ENCODE data around the gene LPAR3.

Gene LPAR3

DNA sequence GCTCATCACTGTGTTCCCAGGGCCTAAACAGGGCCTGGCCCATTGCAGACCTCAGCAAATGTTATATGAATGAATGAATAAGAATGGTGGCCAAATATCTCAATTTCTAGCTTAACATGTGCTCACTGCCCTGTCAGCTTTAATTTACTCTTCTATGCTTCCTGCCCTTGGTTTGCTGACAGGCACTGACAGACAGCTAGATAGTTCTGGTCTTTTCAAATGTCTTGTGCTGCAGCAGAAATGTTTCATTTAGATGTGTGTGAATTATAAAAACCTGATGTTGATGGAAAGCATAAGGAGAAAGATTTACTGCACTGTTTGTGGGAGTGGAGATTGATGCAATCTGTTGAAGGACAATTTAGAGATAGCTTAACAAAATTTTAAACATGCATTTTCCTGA lies 48.9 kb downstream of the LPAR3 start:
- no peaks in the 10 kb centered on the region for H4K20me1 ChIP-seq (ENCODE audit: control insufficient read depth, insufficient read depth, low read depth, low read length)
- no peak overlapping the region for H3K27ac ChIP-seq (ENCODE audit: low read depth, low read length)
- H3K9me3 ChIP-seq (ENCODE audit: control insufficient read depth, insufficient read depth, low read length), result no peaks in the 10 kb centered on the region
- H3K4me3 ChIP-seq (ENCODE audit: low read length), result no peak overlapping the region
- H3K4me2 ChIP-seq (ENCODE audit: low read length), result no peak overlapping the region
- no peaks in the 10 kb centered on the region for H3K36me3 ChIP-seq (ENCODE audit: control insufficient read depth, low read length)
- no peaks in the 10 kb centered on the region for H3K4me1 ChIP-seq (ENCODE audit: control insufficient read depth, low read length)
- H3K27me3 ChIP-seq (ENCODE audit: control insufficient read depth, low read length), result no peaks in the 10 kb centered on the region
- TF ChIP-seq, protein P1, sequence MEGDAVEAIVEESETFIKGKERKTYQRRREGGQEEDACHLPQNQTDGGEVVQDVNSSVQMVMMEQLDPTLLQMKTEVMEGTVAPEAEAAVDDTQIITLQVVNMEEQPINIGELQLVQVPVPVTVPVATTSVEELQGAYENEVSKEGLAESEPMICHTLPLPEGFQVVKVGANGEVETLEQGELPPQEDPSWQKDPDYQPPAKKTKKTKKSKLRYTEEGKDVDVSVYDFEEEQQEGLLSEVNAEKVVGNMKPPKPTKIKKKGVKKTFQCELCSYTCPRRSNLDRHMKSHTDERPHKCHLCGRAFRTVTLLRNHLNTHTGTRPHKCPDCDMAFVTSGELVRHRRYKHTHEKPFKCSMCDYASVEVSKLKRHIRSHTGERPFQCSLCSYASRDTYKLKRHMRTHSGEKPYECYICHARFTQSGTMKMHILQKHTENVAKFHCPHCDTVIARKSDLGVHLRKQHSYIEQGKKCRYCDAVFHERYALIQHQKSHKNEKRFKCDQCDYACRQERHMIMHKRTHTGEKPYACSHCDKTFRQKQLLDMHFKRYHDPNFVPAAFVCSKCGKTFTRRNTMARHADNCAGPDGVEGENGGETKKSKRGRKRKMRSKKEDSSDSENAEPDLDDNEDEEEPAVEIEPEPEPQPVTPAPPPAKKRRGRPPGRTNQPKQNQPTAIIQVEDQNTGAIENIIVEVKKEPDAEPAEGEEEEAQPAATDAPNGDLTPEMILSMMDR (IDR thresholded peaks at IDR 0.05; ENCODE audit: low read depth, low read length, poor library complexity, severe bottlenecking), result no peak
- TF ChIP-seq EZH2phosphoT487 (IDR thresholded peaks at IDR 0.05; ENCODE audit: borderline replicate concordance, low read length), result no peak
- H3K9me2 ChIP-seq (replicated peaks; ENCODE audit: control insufficient read depth, low read length), result no peaks in the 10 kb centered on the region
- no peaks in the 10 kb centered on the region for H3F3A ChIP-seq (ENCODE audit: control insufficient read depth, insufficient read depth)
- no peaks in the 10 kb centered on the region for H3K79me2 ChIP-seq (ENCODE audit: control insufficient read depth, low read length)

DNA sequence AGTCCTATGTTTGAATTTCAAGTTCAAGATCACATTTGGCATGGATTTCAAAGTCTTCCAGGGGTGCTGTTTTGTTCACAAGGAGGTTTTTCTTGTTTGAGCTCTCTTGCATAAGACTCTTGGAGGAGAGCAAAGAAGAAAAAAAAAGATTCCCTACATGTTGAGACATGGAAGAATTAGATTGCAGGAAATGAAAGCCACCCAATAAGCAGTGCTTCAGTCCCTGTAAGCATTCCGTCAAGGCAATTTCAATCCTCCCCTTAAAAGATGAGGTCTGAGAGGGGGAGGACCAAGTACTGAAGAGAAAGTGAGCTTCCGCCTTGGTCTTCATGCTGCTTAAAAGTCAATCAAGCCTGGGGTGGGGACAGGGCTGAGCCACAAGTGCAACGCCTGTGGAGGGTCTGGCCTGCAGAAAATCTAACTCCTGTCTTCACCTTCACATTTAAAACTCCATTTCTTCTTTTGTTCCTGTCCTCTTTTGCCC lies 50.2 kb downstream of the LPAR3 start:
- TF ChIP-seq EZH2phosphoT487 (IDR thresholded peaks at IDR 0.05; ENCODE audit: borderline replicate concordance, low read length), result no peak
- H3K9me2 ChIP-seq (replicated peaks; ENCODE audit: control insufficient read depth, low read length), result no peaks in the 10 kb centered on the region
- H3K27me3 ChIP-seq (ENCODE audit: control insufficient read depth, low read length), result no peaks in the 10 kb centered on the region
- H3K4me3 ChIP-seq (ENCODE audit: low read length), result no peak overlapping the region
- no peaks in the 10 kb centered on the region for H4K20me1 ChIP-seq (ENCODE audit: control insufficient read depth, insufficient read depth, low read depth, low read length)
- H3K9me3 ChIP-seq (ENCODE audit: control insufficient read depth, insufficient read depth, low read length), result no peaks in the 10 kb centered on the region
- no peaks in the 10 kb centered on the region for H3K36me3 ChIP-seq (ENCODE audit: control insufficient read depth, low read length)
- H3K4me2 ChIP-seq (ENCODE audit: low read length), result no peak overlapping the region
- H3F3A ChIP-seq (ENCODE audit: control insufficient read depth, insufficient read depth), result no peaks in the 10 kb centered on the region
- H3K27ac ChIP-seq (ENCODE audit: low read depth, low read length), result no peak overlapping the region
- H3K4me1 ChIP-seq (ENCODE audit: control insufficient read depth, low read length), result no peaks in the 10 kb centered on the region
- no peaks in the 10 kb centered on the region for H3K79me2 ChIP-seq (ENCODE audit: control insufficient read depth, low read length)

DNA sequence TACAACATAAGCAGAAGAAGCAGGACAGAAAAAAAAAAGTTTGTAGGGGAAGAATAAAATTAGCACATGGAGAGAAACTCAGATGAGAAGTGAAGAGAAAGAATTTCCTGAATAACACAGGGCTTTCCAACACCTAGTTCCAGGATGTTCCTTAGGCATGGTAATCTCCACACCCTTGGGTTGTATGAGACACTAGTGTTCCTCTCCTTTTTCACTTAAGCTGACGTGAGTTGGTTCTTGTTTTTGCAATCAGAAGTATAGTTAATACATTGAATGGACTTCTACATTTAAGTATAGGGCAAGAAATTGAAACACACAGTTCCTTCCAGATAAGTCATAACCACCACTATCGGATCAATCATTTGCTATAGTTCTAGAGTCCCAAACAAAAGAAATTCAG lies 51.0 kb downstream of the LPAR3 start:
- TF ChIP-seq, protein P1 (IDR thresholded peaks at IDR 0.05; ENCODE audit: low read depth, low read length, poor library complexity, severe bottlenecking), result no peak
- no peak for TF ChIP-seq EZH2phosphoT487 (IDR thresholded peaks at IDR 0.05; ENCODE audit: borderline replicate concordance, low read length)
- Histone ChIP-seq H3K27ac (ENCODE audit: low read depth, low read length) (no peak overlapping the region), H3K4me1 (ENCODE audit: control insufficient read depth, low read length) (no peaks in the 10 kb centered on the region), H3F3A (ENCODE audit: control insufficient read depth, insufficient read depth) (no peaks in the 10 kb centered on the region), H3K9me2 (replicated peaks; ENCODE audit: control insufficient read depth, low read length) (no peaks in the 10 kb centered on the region), H4K20me1 (ENCODE audit: control insufficient read depth, insufficient read depth, low read depth, low read length) (no peaks in the 10 kb centered on the region), H3K9me3 (ENCODE audit: control insufficient read depth, insufficient read depth, low read length) (no peaks in the 10 kb centered on the region), H3K79me2 (ENCODE audit: control insufficient read depth, low read length) (no peaks in the 10 kb centered on the region), H3K27me3 (ENCODE audit: control insufficient read depth, low read length) (no peaks in the 10 kb centered on the region), H3K36me3 (ENCODE audit: control insufficient read depth, low read length) (no peaks in the 10 kb centered on the region), H3K4me2 (ENCODE audit: low read length) (no peak overlapping the region), H3K4me3 (ENCODE audit: low read length) (no peak overlapping the region)

DNA sequence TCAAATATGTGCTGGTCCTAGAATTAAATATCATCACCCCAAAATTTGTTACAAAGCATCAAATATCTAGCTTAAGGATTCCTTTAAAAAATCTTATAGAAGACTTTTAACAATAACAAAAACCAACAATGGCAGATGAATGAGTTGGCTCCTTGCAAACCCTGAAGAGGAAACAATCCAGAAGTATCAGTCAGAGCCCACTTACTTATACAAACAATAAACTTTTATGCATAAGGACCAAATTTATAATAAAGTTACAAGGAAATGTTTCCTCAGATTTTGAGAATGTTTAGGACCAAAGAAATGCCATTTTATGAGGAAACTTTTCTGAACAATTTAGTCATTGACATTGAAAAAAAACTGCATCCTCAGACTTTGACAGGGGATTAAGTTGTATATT lies 52.7 kb downstream of the LPAR3 start:
- Histone ChIP-seq H4K20me1 (ENCODE audit: control insufficient read depth, insufficient read depth, low read depth, low read length) (no peaks in the 10 kb centered on the region), H3F3A (ENCODE audit: control insufficient read depth, insufficient read depth) (no peaks in the 10 kb centered on the region), H3K27me3 (ENCODE audit: control insufficient read depth, low read length) (no peaks in the 10 kb centered on the region), H3K9me3 (ENCODE audit: control insufficient read depth, insufficient read depth, low read length) (no peaks in the 10 kb centered on the region), H3K4me1 (ENCODE audit: control insufficient read depth, low read length) (no peaks in the 10 kb centered on the region), H3K36me3 (ENCODE audit: control insufficient read depth, low read length) (no peaks in the 10 kb centered on the region), H3K9me2 (replicated peaks; ENCODE audit: control insufficient read depth, low read length) (no peaks in the 10 kb centered on the region), H3K79me2 (ENCODE audit: control insufficient read depth, low read length) (no peaks in the 10 kb centered on the region), H3K27ac (ENCODE audit: low read depth, low read length) (no peak overlapping the region), H3K4me2 (ENCODE audit: low read length) (no peak overlapping the region), H3K4me3 (ENCODE audit: low read length) (no peak overlapping the region)
- TF ChIP-seq EZH2phosphoT487 (IDR thresholded peaks at IDR 0.05; ENCODE audit: borderline replicate concordance, low read length), result no peak
- TF ChIP-seq, protein P1 (IDR thresholded peaks at IDR 0.05; ENCODE audit: low read depth, low read length, poor library complexity, severe bottlenecking), result no peak

All from DOHH2 (cell line).